DOHH2 (cell line): ENCODE data around the gene UNC13A.

Experiments used
- H3F3A ChIP-seq: fragments of 200-600 bp; sonication (generic), shearing (Covaris generic); 2 replicates; pipeline ENCODE4 v1.6.0; 2016; ENCODE audit warnings: antibody characterized with exemption, mild to moderate bottlenecking; ENCODE audit not compliant: control insufficient read depth, insufficient read depth
- H3K27ac ChIP-seq: fragments of 200-600 bp; sonication (generic); 2 replicates; pipeline ENCODE4 v1.5.1; 2014; ENCODE audit warnings: low read depth, mild to moderate bottlenecking, low read length, moderate library complexity
- H3K27me3 ChIP-seq: fragments of 200-600 bp; sonication (generic); 2 replicates; pipeline ENCODE4 v1.6.1; 2014; ENCODE audit warnings: mild to moderate bottlenecking, low read length, mixed read lengths; ENCODE audit not compliant: control insufficient read depth
- H3K36me3 ChIP-seq: fragments of 200-600 bp; sonication (generic); 2 replicates; pipeline ENCODE4 v1.6.1; 2014; ENCODE audit warnings: mild to moderate bottlenecking, low read length, moderate library complexity, mixed read lengths; ENCODE audit not compliant: control insufficient read depth
- H3K4me1 ChIP-seq: fragments of 200-600 bp; sonication (generic); 2 replicates; pipeline ENCODE4 v1.6.1; 2014; ENCODE audit warnings: mild to moderate bottlenecking, low read length, mixed read lengths; ENCODE audit not compliant: control insufficient read depth
- H3K4me2 ChIP-seq: fragments of 200-600 bp; sonication (generic); 2 replicates; pipeline ENCODE4 v1.6.0; 2014; ENCODE audit warnings: mild to moderate bottlenecking, low read length, moderate library complexity
- H3K4me3 ChIP-seq: fragments of 200-600 bp; sonication (generic); 2 replicates; pipeline ENCODE4 v1.5.1; 2014; ENCODE audit warnings: mild to moderate bottlenecking, low read length, mixed read lengths
- H3K79me2 ChIP-seq: fragments of 200-600 bp; sonication (generic); 2 replicates; pipeline ENCODE4 v1.6.1; 2014; ENCODE audit warnings: mild to moderate bottlenecking, low read length, mixed read lengths; ENCODE audit not compliant: control insufficient read depth
- H3K9me2 ChIP-seq: fragments of 200-600 bp; sonication (generic); replicated peaks from 2 replicates; pipeline ENCODE4 v1.6.1; 2014; ENCODE audit warnings: mild to moderate bottlenecking, low read length, mixed read lengths; ENCODE audit not compliant: control insufficient read depth
- H3K9me3 ChIP-seq: fragments of 200-600 bp; sonication (generic); 2 replicates; pipeline ENCODE4 v1.6.1; 2014; ENCODE audit warnings: antibody characterized with exemption, low read length, mixed read lengths; ENCODE audit not compliant: control insufficient read depth, insufficient read depth
- H4K20me1 ChIP-seq: fragments of 200-600 bp; sonication (generic); 2 replicates; pipeline ENCODE4 v1.6.0; 2014; ENCODE audit warnings: low read depth, mild to moderate bottlenecking, antibody characterized with exemption, low read length, moderate library complexity; ENCODE audit not compliant: control insufficient read depth, insufficient read depth
- EZH2phosphoT487 ChIP-seq: fragments of 200-600 bp; sonication (generic); IDR thresholded peaks from 2 replicates; pipeline ENCODE4 v1.6.1; 2017; ENCODE audit warnings: borderline replicate concordance, mild to moderate bottlenecking, antibody characterized with exemption, low read length, moderate library complexity, mixed read lengths
- TF ChIP-seq, protein P1 (sequence below): fragments of 200-600 bp; sonication (generic); IDR thresholded peaks from one replicate; pipeline ENCODE4 v1.5.1; 2014; ENCODE audit warnings: antibody characterized with exemption, mild to moderate bottlenecking, low read depth, low read length; ENCODE audit not compliant: poor library complexity, severe bottlenecking

Gene UNC13A

GRCh38 chr19:17685451-17686022, 2.6 kb downstream of the UNC13A start:
- TF ChIP-seq, protein P1, sequence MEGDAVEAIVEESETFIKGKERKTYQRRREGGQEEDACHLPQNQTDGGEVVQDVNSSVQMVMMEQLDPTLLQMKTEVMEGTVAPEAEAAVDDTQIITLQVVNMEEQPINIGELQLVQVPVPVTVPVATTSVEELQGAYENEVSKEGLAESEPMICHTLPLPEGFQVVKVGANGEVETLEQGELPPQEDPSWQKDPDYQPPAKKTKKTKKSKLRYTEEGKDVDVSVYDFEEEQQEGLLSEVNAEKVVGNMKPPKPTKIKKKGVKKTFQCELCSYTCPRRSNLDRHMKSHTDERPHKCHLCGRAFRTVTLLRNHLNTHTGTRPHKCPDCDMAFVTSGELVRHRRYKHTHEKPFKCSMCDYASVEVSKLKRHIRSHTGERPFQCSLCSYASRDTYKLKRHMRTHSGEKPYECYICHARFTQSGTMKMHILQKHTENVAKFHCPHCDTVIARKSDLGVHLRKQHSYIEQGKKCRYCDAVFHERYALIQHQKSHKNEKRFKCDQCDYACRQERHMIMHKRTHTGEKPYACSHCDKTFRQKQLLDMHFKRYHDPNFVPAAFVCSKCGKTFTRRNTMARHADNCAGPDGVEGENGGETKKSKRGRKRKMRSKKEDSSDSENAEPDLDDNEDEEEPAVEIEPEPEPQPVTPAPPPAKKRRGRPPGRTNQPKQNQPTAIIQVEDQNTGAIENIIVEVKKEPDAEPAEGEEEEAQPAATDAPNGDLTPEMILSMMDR: no peak
- no peak for TF ChIP-seq EZH2phosphoT487
- H3F3A ChIP-seq: no peaks in the 10 kb centered on the region
- H3K27ac ChIP-seq: no peak overlapping the region
- no peaks in the 10 kb centered on the region for H3K36me3 ChIP-seq
- no peaks in the 10 kb centered on the region for H4K20me1 ChIP-seq
- no peaks in the 10 kb centered on the region for H3K9me3 ChIP-seq
- no peak overlapping the region for H3K4me2 ChIP-seq
- peaks cover 40% of the 10 kb centered on the region for H3K27me3 ChIP-seq
- no peaks in the 10 kb centered on the region for H3K79me2 ChIP-seq
- H3K9me2 ChIP-seq: no peaks in the 10 kb centered on the region
- H3K4me1 ChIP-seq: peaks cover 6% of the 10 kb centered on the region; the same call in 1 of the 2 replicates
- no peak overlapping the region for H3K4me3 ChIP-seq

DNA sequence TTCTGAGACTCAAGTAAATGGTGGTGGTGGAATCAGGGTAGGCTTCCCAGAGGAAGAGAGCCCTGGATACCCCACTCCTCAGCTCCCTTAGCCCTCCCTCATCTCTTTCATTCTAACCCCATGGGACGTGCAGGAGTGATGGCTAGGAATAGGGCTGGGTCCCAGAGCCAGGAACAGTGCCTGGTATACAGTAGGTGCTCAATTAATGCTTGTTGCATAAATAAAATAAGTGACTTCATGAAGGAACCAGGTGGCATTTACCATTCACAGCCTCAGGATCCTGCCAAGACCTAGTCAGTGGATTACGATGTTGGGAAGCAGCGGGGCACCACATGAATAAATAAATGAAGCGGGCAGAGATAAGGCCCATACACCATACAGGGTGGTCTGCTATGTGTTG, 3.9 kb downstream of the UNC13A start:
- H3K4me2 ChIP-seq: no peak overlapping the region
- H3K9me2 ChIP-seq: no peaks in the 10 kb centered on the region
- H4K20me1 ChIP-seq: no peaks in the 10 kb centered on the region
- H3F3A ChIP-seq: no peaks in the 10 kb centered on the region
- H3K9me3 ChIP-seq: no peaks in the 10 kb centered on the region
- H3K4me3 ChIP-seq: no peak overlapping the region
- H3K36me3 ChIP-seq: no peaks in the 10 kb centered on the region
- TF ChIP-seq EZH2phosphoT487: no peak
- H3K79me2 ChIP-seq: no peaks in the 10 kb centered on the region
- peaks cover 50% of the 10 kb centered on the region for H3K27me3 ChIP-seq
- H3K27ac ChIP-seq: no peak overlapping the region
- peaks cover 15% of the 10 kb centered on the region for H3K4me1 ChIP-seq

DNA sequence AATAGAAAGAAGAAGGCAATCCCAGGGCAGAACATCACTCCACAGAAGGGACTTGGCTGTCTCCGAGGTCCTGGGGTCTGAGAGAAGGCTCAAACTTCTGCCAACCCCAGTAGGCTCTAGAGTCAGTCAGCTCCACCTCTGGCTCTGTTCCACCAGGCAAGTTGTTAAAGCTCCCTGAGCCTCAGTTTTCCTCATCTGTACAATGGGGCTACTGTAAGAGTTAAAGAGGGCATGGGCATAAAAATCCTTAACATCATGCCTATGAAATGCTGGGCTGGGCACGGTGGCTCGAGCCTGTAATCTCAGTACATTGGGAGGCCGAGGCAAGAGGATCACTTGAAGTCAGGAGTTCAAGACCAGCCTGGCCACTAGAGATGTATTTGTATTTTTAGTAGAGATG, 5.1 kb downstream of the UNC13A start:
- no peaks in the 10 kb centered on the region for H4K20me1 ChIP-seq
- H3K4me1 ChIP-seq: peaks cover 15% of the 10 kb centered on the region
- H3K27me3 ChIP-seq: peaks cover 44% of the 10 kb centered on the region
- H3K9me3 ChIP-seq: no peaks in the 10 kb centered on the region
- no peaks in the 10 kb centered on the region for H3F3A ChIP-seq
- no peak overlapping the region for H3K27ac ChIP-seq
- no peak for TF ChIP-seq EZH2phosphoT487
- TF ChIP-seq, protein P1: no peak
- H3K79me2 ChIP-seq: no peaks in the 10 kb centered on the region
- H3K4me3 ChIP-seq: no peak overlapping the region
- no peak overlapping the region for H3K4me2 ChIP-seq
- no peaks in the 10 kb centered on the region for H3K36me3 ChIP-seq
- no peaks in the 10 kb centered on the region for H3K9me2 ChIP-seq

GRCh38 chr19:17682273-17682672, 5.9 kb downstream of the UNC13A start:
- TF ChIP-seq EZH2phosphoT487: no peak
- TF ChIP-seq, protein P1: no peak
- no peaks in the 10 kb centered on the region for H3K36me3 ChIP-seq
- H3K79me2 ChIP-seq: no peaks in the 10 kb centered on the region
- H3K4me1 ChIP-seq: peaks cover 15% of the 10 kb centered on the region
- no peaks in the 10 kb centered on the region for H4K20me1 ChIP-seq
- H3K27ac ChIP-seq: no peak overlapping the region
- H3K27me3 ChIP-seq: peaks cover 41% of the 10 kb centered on the region
- no peaks in the 10 kb centered on the region for H3F3A ChIP-seq
- no peaks in the 10 kb centered on the region for H3K9me3 ChIP-seq
- H3K4me3 ChIP-seq: no peak overlapping the region
- H3K9me2 ChIP-seq: no peaks in the 10 kb centered on the region
- no peak overlapping the region for H3K4me2 ChIP-seq
